ENCODE measurements around the gene SIRPA.

GRCh38 chr20:1937316-1937976 is 42.2 kb downstream of the SIRPA start:
- TF ChIP-seq CTCF (IDR thresholded peaks at IDR 0.05) (no peak), POLR2A (IDR thresholded peaks at IDR 0.05) (no peak)
